H54 (cell line): ENCODE data around the gene PRAMEF4.
"Not testable (repeated sequence)": the region's sequence is repeated elsewhere in the genome, so short reads cannot be mapped to it uniquely, and the experiment has no call there.

Source experiments
- DNase-seq: peaks from one replicate; pipeline ENCODE4 v3.0.0; 2011; ENCODE audit warnings: low spot score, mixed read lengths; ENCODE audit not compliant: insufficient read length
- FAIRE-seq: peaks from 3 replicates; lab custom pipeline; 2011; peaks lifted over from hg19 to GRCh38; lab: Jason Lieb, UNC
- POLR2A ChIP-seq: IDR thresholded peaks from 2 replicates; pipeline ENCODE4 v1.6.1; 2011; ENCODE audit warnings: low read depth, mild to moderate bottlenecking, low read length

The PRAMEF4 gene

GRCh38 chr1:12886101-12886500, at the start of gene PRAMEF4:
TSS of gene PRAMEF4 (minus strand) at chr1:12886201. CDS start at chr1:12883394, 2,807 bp downstream.
- FAIRE-seq, DNase-seq: not testable (repeated sequence)

- DNase-seq, FAIRE-seq: not testable (repeated sequence)
These were observed 38.4 kb upstream of the PRAMEF4 start for GRCh38 chr1:12924368-12924767.

- FAIRE-seq, DNase-seq: not testable (repeated sequence)
These were observed 35.7 kb upstream of the PRAMEF4 start for GRCh38 chr1:12921749-12922148.

- not testable (repeated sequence) for FAIRE-seq, DNase-seq
These were observed 30.3 kb upstream of the PRAMEF4 start, which contains the start of gene PRAMEF7 for GRCh38 chr1:12916310-12916709. TSS of gene PRAMEF7 (plus strand) at chr1:12916610. CDS start at chr1:12917693, 1,083 bp downstream.

GRCh38 chr1:12903793-12904572, 18.0 kb upstream of the PRAMEF4 start:
- FAIRE-seq, DNase-seq: not testable (repeated sequence)

GRCh38 chr1:12899186-12899585, 13.2 kb upstream of the PRAMEF4 start:
- not testable (repeated sequence) for DNase-seq, FAIRE-seq

- FAIRE-seq, DNase-seq: not testable (repeated sequence)
These were observed 12.2 kb upstream of the PRAMEF4 start, which contains the start of gene PRAMEF10 for GRCh38 chr1:12898170-12898569. TSS of gene PRAMEF10 (minus strand) at chr1:12898270. CDS start at chr1:12895847, 2,423 bp downstream.

GRCh38 chr1:12878453-12878852, 7.5 kb downstream of the PRAMEF4 start:
- DNase-seq, FAIRE-seq: not testable (repeated sequence)

GRCh38 chr1:12863131-12863880, 22.7 kb downstream of the PRAMEF4 start:
- not testable (repeated sequence) for DNase-seq, FAIRE-seq

- DNase-seq, FAIRE-seq: not testable (repeated sequence)
These were observed 29.2 kb downstream of the PRAMEF4 start, which contains the start of gene PRAMEF2 for GRCh38 chr1:12856786-12857185. TSS of gene PRAMEF2 (plus strand) at chr1:12857086. CDS start at chr1:12859010, 1,924 bp downstream.

GRCh38 chr1:12851779-12852178, 34.2 kb downstream of the PRAMEF4 start:
- no peak for TF ChIP-seq POLR2A
- FAIRE-seq (peak; percentile 87), DNase-seq (peak; percentile 15)

- not testable (repeated sequence) for FAIRE-seq, DNase-seq
These were observed 37.4 kb downstream of the PRAMEF4 start, which contains the start of gene HNRNPCL1 for GRCh38 chr1:12848620-12849019. TSS of gene HNRNPCL1 (minus strand) at chr1:12848720. CDS start at chr1:12848289, 431 bp downstream.

GRCh38 chr1:12833251-12833650, 52.8 kb downstream of the PRAMEF4 start:
- not testable (repeated sequence) for FAIRE-seq, DNase-seq

- FAIRE-seq, DNase-seq: not testable (repeated sequence)
These were observed 54.7 kb downstream of the PRAMEF4 start, which contains the start of gene PRAMEF11 for GRCh38 chr1:12831310-12831709. TSS of gene PRAMEF11 (minus strand) at chr1:12831410. CDS start at chr1:12828789, 2,621 bp downstream.
